BJ (cell line): ENCODE measurements around the gene PTGDS. TPM values are rescaled to one million over a fixed set of nuclear protein-coding genes. Genes with fewer than 3 reads are reported as not detected.
A peak's percentile ranks its signal among the peaks of the same experiment; 100 is the strongest.

Experiments used
- CTCF ChIA-PET: fragments of 350-600 bp; formaldehyde crosslinking; extraction: SDS; loops from one replicate; lab custom pipeline; 2021; ENCODE audit warnings: antibody characterized with exemption, inconsistent platforms; lab: Yijun Ruan, JAX
- POLR2A ChIA-PET: fragments of 300-600 bp; sonication (Branson Sonifier 250); formaldehyde crosslinking; extraction: SDS; loops from one replicate; lab custom pipeline; 2021; ENCODE audit warnings: antibody characterized with exemption; lab: Charles Lee
- DNase-seq: peaks from one replicate; pipeline ENCODE4 v3.0.0-alpha.2; 2011; ENCODE audit warnings: low read depth
- H3K27me3 ChIP-seq: 2 replicates; pipeline ENCODE4 v1.6.0; 2011; ENCODE audit warnings: low read length; ENCODE audit not compliant: control insufficient read depth, insufficient read depth
- H3K36me3 ChIP-seq: 2 replicates; pipeline ENCODE4 v1.5.1; 2011; ENCODE audit warnings: low read length; ENCODE audit not compliant: control insufficient read depth, insufficient read depth
- H3K4me3 ChIP-seq: 2 replicates; pipeline ENCODE4 v1.5.1; 2011; ENCODE audit warnings: low read depth, mild to moderate bottlenecking, control low read depth, low read length
- polyA plus RNA-seq: library from polyadenylated mRNA; depleted of rRNA; stranded (reverse); fragments of >200 nt; gene quantifications from 2 replicates; pipeline ENCODE4 v1.2.3, GENCODE V29; 2011
- TF ChIP-seq, protein P1 (sequence below): IDR thresholded peaks from 2 replicates; pipeline ENCODE4 v1.5.1; 2011; ENCODE audit warnings: low read depth, mild to moderate bottlenecking, control low read depth, inconsistent platforms, low read length, moderate library complexity; ENCODE audit not compliant: insufficient read depth

Gene PTGDS
- polyA plus RNA-seq, 1 experiment = 0.58 TPM

DNA sequence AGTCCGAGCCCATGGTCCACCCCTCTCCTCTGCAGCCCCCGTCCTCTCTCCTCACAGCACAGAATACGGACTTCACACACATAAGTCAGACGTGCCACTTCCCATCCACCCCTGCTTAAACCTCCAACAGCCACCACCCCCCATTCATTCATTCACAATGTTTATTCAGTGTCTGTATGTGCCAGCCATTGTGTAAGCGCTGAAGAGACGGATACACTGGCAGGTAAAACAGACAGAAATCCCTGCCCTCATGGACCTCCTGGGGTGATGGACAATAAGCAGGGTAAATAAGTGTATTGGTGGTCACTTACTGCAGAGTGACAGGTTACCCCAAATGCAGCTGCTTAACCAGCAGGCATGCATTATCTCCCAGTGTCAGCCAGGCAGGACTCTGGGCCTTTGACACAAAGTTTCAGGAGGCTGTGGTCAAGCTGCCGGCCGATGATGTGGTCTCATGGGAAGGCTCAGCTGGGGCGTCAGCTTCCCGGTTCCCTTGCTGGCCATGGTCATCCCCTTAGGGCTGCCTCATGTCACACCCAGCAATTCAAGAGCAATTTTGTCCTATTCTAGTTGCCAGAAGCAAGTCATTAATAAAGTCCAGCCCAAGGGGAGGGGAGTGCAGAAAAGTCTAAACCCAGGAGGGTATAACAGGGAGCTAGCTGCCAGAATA is 13.1 kb downstream of the PTGDS start:
- DNase-seq = no peak
- ChIA-PET POLR2A (no interaction called here), CTCF (interaction anchor here (1.1 kb wide), 1 partner anchor 39 kb away, joined by 4 read pairs; no protein-coding TSS in a partner anchor)
- TF ChIP-seq, protein P1, sequence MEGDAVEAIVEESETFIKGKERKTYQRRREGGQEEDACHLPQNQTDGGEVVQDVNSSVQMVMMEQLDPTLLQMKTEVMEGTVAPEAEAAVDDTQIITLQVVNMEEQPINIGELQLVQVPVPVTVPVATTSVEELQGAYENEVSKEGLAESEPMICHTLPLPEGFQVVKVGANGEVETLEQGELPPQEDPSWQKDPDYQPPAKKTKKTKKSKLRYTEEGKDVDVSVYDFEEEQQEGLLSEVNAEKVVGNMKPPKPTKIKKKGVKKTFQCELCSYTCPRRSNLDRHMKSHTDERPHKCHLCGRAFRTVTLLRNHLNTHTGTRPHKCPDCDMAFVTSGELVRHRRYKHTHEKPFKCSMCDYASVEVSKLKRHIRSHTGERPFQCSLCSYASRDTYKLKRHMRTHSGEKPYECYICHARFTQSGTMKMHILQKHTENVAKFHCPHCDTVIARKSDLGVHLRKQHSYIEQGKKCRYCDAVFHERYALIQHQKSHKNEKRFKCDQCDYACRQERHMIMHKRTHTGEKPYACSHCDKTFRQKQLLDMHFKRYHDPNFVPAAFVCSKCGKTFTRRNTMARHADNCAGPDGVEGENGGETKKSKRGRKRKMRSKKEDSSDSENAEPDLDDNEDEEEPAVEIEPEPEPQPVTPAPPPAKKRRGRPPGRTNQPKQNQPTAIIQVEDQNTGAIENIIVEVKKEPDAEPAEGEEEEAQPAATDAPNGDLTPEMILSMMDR = no peak
- H3K4me3 ChIP-seq = no peak overlapping the region
- no peaks in the 10 kb centered on the region for H3K36me3 ChIP-seq
- no peaks in the 10 kb centered on the region; the same call in 1 of the 2 replicates for H3K27me3 ChIP-seq

DNA sequence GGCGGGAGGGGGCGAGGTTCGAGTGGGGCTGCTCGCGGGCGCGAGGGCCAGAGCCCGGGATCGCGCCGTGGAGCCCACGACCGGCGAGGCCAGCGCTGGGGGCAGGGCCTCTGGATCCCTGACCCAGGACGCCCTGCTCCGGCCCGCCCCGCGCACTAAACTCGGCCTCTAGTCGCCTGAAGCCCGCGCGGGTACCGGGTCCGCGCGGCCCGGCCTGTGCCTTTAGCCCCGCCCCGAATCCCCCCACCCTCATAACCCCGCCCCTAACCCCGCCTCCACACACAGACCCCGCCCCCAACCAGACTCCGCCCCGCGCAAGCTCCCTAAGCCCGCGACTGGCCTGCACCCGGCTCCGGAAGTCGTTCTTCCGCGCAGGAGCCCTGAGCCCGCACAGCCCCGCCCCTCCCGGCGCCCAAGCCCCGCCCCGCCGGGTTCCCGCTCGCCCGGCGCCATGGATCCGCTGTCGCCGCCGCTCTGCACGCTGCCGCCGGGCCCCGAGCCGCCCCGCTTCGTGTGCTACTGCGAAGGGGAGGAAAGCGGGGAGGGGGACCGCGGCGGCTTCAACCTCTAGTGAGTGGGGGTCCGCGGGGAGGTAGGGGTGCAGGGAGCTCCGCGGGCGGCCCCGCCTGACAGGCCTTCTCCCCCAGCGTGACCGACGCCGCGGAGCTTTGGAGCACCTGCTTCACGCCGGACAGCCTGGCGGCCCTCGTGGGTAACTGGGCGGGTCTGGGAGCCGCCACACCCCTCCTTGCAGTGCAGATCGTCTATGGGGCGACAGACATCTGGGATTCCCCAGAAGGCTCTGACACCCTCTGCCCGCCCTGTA is 14.9 kb downstream of the PTGDS start, which contains the start of gene PAXX:
TSS of gene PAXX (plus strand) at position 430 of the 826 bp plus-strand sequence. CDS start at position 452, 22 bp downstream.
- Histone ChIP-seq H3K4me3 (peak within 1 kb of the TSS; percentile 63), H3K27me3 (no peaks in the 10 kb centered on the region), H3K36me3 (no peaks in the 10 kb centered on the region)
- DNase-seq = peak; percentile 19
- CTCF ChIA-PET = interaction anchor here (0.7 to 5.7 kb wide), 6 partner anchors 10 to 58 kb away, joined by 3 to 30 read pairs (median 3); no protein-coding TSS in a partner anchor
- POLR2A ChIA-PET = interaction anchor here (0.5 kb wide), 1 partner anchor 14 kb away, joined by 3 read pairs; no protein-coding TSS in a partner anchor
- TF ChIP-seq, protein P1 = no peak

DNA sequence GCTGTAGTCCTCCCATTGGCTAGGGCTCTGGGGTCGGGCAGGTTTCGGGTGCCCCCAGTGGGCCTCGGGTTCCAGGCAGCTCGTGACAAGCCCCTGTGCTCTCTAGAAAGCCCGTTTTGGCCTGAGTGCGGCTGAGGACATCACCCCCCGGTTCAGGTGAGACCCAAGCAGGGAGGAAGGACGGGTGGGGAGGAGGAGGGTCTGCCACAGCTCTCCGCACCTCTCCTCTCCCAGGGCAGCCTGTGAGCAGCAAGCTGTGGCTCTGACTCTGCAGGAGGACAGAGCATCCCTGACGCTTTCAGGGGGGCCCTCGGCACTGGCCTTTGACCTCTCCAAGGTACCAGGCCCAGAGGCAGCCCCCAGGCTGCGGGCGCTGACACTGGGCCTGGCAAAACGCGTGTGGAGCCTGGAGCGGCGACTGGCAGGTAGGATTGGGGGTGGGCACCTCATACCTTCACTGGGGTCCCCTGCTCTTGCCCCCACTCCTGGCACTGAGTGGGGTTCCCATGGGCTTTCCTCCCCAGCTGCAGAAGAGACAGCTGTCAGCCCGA is 15.6 kb downstream of the PTGDS start:
- ChIA-PET CTCF (interaction anchor here (1.0 to 5.7 kb wide), 4 partner anchors 9 to 42 kb away, joined by 3 to 30 read pairs (median 5); no protein-coding TSS in a partner anchor), POLR2A (no interaction called here)
- Histone ChIP-seq H3K27me3 (no peaks in the 10 kb centered on the region), H3K36me3 (no peaks in the 10 kb centered on the region), H3K4me3 (peak overlapping the region; percentile 63)
- TF ChIP-seq, protein P1 = no peak
- no peak for DNase-seq

DNA sequence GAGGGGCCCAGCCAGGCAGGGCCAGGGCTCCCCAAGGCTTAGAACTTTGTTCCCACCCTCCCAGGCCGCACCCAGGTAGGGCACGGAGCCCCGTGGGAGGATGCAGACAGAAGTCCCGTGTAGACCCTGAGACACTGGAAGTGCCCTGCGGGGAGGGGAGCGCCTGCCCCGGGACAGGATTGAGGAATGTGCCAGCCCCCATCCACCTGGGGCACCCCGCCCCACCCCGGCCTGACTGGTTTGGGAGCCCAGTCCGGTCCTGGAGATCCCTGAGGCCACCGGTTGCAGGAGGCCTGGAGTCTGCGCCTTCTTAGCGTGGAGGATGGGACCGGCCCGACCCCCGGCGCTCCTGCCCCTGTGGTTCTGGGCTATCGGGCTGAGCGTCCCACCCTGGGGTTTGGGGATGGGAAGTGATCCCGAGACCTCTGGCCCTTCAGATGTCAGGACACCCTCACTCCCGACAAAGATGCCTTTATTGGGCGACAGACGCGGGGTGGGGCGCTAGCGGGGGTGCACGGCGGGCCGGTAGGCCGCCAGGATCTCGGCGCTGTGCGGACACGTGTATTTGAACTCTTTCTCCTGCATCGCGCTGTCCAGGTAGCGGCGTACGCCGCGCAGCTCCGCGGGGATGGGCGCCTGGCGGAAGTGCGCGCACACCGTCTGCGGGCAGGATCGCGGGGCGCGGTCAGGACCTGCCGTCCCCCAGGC is 17.0 kb downstream of the PTGDS start:
- TF ChIP-seq, protein P1 = no peak
- no peak for DNase-seq
- Histone ChIP-seq H3K36me3 (no peaks in the 10 kb centered on the region), H3K27me3 (no peaks in the 10 kb centered on the region), H3K4me3 (no peak overlapping the region)
- POLR2A ChIA-PET = interaction anchor here (0.6 kb wide), 1 partner anchor 108 kb away, joined by 3 read pairs; the partner anchor contains the start of gene TRAF2
- CTCF ChIA-PET = interaction anchor here (5.7 kb wide), 1 partner anchor 36 kb away, joined by 30 read pairs; no protein-coding TSS in a partner anchor
